ENCODE data around the gene C2orf76. TPM values are rescaled to one million over a fixed set of nuclear protein-coding genes. Genes with fewer than 3 reads are reported as not detected.

Gene C2orf76
- total and polyA plus RNA-seq, 2 donors (not counting 1 experiment from before 2014, with no cell fraction given): 6.9 to 13.6 TPM

DNA sequence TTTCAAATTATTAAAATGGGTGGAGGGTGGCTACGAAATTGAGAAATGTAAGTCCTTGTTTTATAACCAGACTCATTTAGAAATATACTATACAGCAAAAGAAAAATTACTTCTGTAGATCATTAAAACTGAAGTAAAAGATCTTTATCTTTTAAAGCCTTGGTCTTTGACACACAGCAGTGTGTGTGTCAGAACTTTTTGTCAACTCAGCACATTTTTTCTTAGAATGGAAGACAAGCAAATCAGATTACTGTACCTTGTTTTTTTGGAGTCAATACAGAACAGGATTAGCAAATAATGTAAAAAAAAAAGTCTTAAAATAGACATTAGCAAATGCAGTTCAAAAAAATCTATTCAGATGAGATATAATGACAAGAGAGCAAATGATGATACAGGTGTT lies 49.1 kb downstream of the C2orf76 start:
- Histone ChIP-seq H3K9me3 (ENCODE audit: control extremely low read depth in 1 of 3, control insufficient read depth in 2 of 3, insufficient read depth in 1 of 3, low read length in 2 of 3) (no peaks in the 10 kb centered on the region), H3K27ac (ENCODE audit: low read length in 2 of 2) (no peak overlapping the region), H3K4me2 (replicated peaks; ENCODE audit: low read depth, low read length, poor library complexity, severe bottlenecking) (no peak overlapping the region), H3K9ac (ENCODE audit: low read length) (no peak overlapping the region), H3K27me3 (replicated peaks in 1 of 4; ENCODE audit: control extremely low read depth in 1 of 4, control insufficient read depth in 3 of 4, insufficient read depth in 4 of 4, low read length in 3 of 4) (no peaks in the 10 kb centered on the region), H3K36me3 (replicated peaks in 1 of 2; ENCODE audit: control extremely low read depth in 1 of 2, control insufficient read depth in 1 of 2, extremely low read depth in 1 of 2, insufficient read depth in 2 of 2, low read length in 1 of 2) (no peaks in the 10 kb centered on the region), H2AFZ (ENCODE audit: insufficient read depth, low read depth, low read length, poor library complexity, severe bottlenecking) (no peak overlapping the region), H3K79me2 (ENCODE audit: control insufficient read depth, insufficient read depth, low read length) (no peaks in the 10 kb centered on the region), H4K20me1 (ENCODE audit: control insufficient read depth, insufficient read depth, low read length, poor library complexity, severe bottlenecking) (no peaks in the 10 kb centered on the region), H3K4me3 (ENCODE audit: control extremely low read depth in 1 of 5, extremely low read depth in 1 of 5, insufficient read depth in 1 of 5, low read depth in 2 of 5, low read length in 4 of 5) (no peak overlapping the region), H3K4me1 (ENCODE audit: control insufficient read depth in 2 of 2, insufficient read depth in 2 of 2, low read length in 2 of 2) (peaks cover under 1 to 3% of the 10 kb centered on the region in 2 donors)
- H3K27me3 Mint-ChIP-seq: no peaks in the 10 kb centered on the region
- CTCF ChIA-PET: no interaction called here
- H3K27ac Mint-ChIP-seq: no peak overlapping the region
- WGBS (ENCODE audit: insufficient coverage): no CpG with 5 or more reads among the region's 1 CpG
- no peak for ATAC-seq (ENCODE audit: low read depth)
- no peak for DNase-seq
- peaks cover 5% of the 10 kb centered on the region for H3K4me1 Mint-ChIP-seq
- intact Hi-C loops (cut with micrococcal nuclease): no loop called here
- POLR2A ChIA-PET: no interaction called here
- H3K9me3 Mint-ChIP-seq (ENCODE audit: insufficient read depth): no peaks in the 10 kb centered on the region
- TF ChIP-seq EZH2 (IDR thresholded peaks at IDR 0.05; ENCODE audit: borderline replicate concordance, insufficient read depth, low read depth, low read length, poor library complexity, severe bottlenecking): no peak
- no peak for TF ChIP-seq CTCF (IDR thresholded peaks at IDR 0.05)
- H3K4me3 Mint-ChIP-seq: no peak overlapping the region

DNA sequence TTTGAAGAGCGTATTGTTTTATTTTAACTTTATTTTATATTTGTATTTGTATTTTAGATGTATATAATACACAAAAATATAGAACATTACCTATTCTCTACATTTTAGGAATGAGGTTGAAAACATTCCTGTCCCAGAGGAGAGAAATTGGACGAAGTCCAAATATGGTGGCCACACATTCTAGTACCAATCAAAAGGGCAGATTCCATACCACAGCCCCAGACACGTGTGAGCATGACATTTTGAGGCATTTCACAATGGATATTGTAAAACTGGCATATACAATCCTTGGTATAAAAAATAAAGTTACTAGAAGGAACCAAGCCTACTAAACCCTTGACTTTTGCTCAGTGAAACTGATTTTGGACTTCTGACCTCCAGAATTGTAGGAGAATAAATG lies 50.6 kb downstream of the C2orf76 start:
- no peaks in the 10 kb centered on the region for H3K9me3 Mint-ChIP-seq (ENCODE audit: insufficient read depth)
- no peak overlapping the region for H2AFZ ChIP-seq (ENCODE audit: insufficient read depth, low read depth, low read length, poor library complexity, severe bottlenecking)
- H3K4me3 ChIP-seq (ENCODE audit: control extremely low read depth in 1 of 5, extremely low read depth in 1 of 5, insufficient read depth in 1 of 5, low read depth in 2 of 5, low read length in 4 of 5): no peak overlapping the region
- no peak for TF ChIP-seq EZH2 (IDR thresholded peaks at IDR 0.05; ENCODE audit: borderline replicate concordance, insufficient read depth, low read depth, low read length, poor library complexity, severe bottlenecking)
- TF ChIP-seq CTCF (IDR thresholded peaks at IDR 0.05): no peak
- no peak for DNase-seq
- no peaks in the 10 kb centered on the region for H3K27me3 ChIP-seq (replicated peaks in 1 of 4; ENCODE audit: control extremely low read depth in 1 of 4, control insufficient read depth in 3 of 4, insufficient read depth in 4 of 4, low read length in 3 of 4)
- H3K4me1 ChIP-seq (ENCODE audit: control insufficient read depth in 2 of 2, insufficient read depth in 2 of 2, low read length in 2 of 2): peaks cover 3% of the 10 kb centered on the region in 2 donors
- H3K27ac Mint-ChIP-seq: no peak overlapping the region
- H3K27me3 Mint-ChIP-seq: no peaks in the 10 kb centered on the region
- CTCF ChIA-PET: no interaction called here
- no peak overlapping the region for H3K4me2 ChIP-seq (replicated peaks; ENCODE audit: low read depth, low read length, poor library complexity, severe bottlenecking)
- intact Hi-C loops (cut with micrococcal nuclease): no loop called here
- H3K4me3 Mint-ChIP-seq: no peak overlapping the region
- no peaks in the 10 kb centered on the region for H3K9me3 ChIP-seq (ENCODE audit: control extremely low read depth in 1 of 3, control insufficient read depth in 2 of 3, insufficient read depth in 1 of 3, low read length in 2 of 3)
- no peak overlapping the region for H3K27ac ChIP-seq (ENCODE audit: low read length in 2 of 2)
- H4K20me1 ChIP-seq (ENCODE audit: control insufficient read depth, insufficient read depth, low read length, poor library complexity, severe bottlenecking): no peaks in the 10 kb centered on the region
- no peaks in the 10 kb centered on the region for H3K79me2 ChIP-seq (ENCODE audit: control insufficient read depth, insufficient read depth, low read length)
- POLR2A ChIA-PET: no interaction called here
- WGBS (ENCODE audit: insufficient coverage): no CpG with 5 or more reads among the region's 3 CpGs
- ATAC-seq (ENCODE audit: low read depth): no peak
- no peaks in the 10 kb centered on the region for H3K36me3 ChIP-seq (replicated peaks in 1 of 2; ENCODE audit: control extremely low read depth in 1 of 2, control insufficient read depth in 1 of 2, extremely low read depth in 1 of 2, insufficient read depth in 2 of 2, low read length in 1 of 2)
- H3K9ac ChIP-seq (ENCODE audit: low read length): no peak overlapping the region
- peaks cover 18% of the 10 kb centered on the region for H3K4me1 Mint-ChIP-seq
